ENCODE data around the gene P2RX5.

Gene P2RX5

DNA sequence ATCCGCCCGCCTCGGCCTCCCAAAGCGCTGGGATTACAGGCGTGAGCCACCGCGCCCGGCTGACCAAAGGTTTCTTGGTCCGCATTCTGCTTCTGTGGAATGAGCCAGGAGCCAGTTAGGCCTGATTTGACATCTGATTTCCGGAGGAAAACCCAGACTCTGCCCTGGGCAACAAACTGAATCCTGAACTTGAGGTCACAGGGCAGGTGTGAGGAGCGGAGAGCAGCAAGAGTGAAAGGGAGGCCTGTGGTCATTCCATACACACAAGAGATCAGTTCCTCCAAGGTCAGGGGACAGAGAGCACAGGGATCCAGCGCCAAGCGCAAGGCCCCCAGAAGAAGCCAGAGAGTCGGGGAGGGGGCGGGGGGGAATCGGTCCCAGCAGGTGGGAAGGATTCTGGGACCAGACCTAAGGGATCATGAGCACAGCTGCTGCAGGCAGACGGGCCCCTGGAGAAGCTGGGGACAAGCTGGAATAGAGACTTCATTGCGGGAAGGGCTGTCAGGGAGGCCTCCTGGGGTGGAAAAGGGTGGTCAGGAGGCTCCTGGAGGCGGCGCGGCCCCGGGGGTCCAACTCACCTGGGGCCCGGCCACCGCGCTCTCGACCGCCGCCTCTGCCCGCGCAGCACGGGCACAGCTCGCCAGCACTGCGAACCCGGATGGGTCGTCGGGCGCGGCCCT, 60.3 kb downstream of the P2RX5 start:
- peak; percentile 27 to 91 for DNase-seq (ENCODE audit: low read depth in 1 of 2, low spot score in 1 of 2)
- TF ChIP-seq JUND (IDR thresholded peaks at IDR 0.05; ENCODE audit: low read depth) = no peak
- in situ Hi-C loops (cut with HindIII; ENCODE audit: low pct_unique_long_range_greater_than_20kb, low sequenced_read_pairs) = no loop called here

DNA sequence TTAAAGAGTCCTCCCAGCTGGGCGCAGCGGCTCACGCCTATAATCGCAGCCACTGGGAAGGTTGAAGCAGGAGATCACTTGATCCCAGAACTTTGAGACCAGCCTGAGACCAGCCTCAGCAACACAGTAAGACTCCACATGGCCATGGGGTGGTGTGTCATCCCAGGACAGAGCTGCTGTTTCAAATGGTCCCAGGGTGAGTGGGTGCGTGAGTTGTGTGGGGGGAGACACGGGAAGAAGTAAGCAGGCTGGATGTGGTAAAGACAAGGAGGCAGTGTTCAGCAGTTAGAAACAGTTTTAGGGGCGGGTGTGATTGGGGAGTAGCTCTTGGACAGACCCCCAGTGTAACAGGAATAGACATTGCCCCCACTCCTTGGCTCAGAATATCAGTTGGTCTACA, 63.7 kb downstream of the P2RX5 start:
- no peak for DNase-seq (ENCODE audit: low read depth in 1 of 2, low spot score in 1 of 2)
- TF ChIP-seq JUND (IDR thresholded peaks at IDR 0.05; ENCODE audit: low read depth) = no peak
- in situ Hi-C loops (cut with HindIII; ENCODE audit: low pct_unique_long_range_greater_than_20kb, low sequenced_read_pairs) = no loop called here

- in situ Hi-C loops (cut with HindIII; ENCODE audit: low pct_unique_long_range_greater_than_20kb, low sequenced_read_pairs) = no loop called here
- no peak for TF ChIP-seq JUND (IDR thresholded peaks at IDR 0.05; ENCODE audit: low read depth)
- DNase-seq (ENCODE audit: low read depth in 1 of 2, low spot score in 1 of 2) = no peak
These were observed 65.2 kb downstream of the P2RX5 start for GRCh38 chr17:3630781-3631180.

GRCh38 chr17:3627769-3628167, 68.2 kb downstream of the P2RX5 start:
- in situ Hi-C loops (cut with HindIII; ENCODE audit: low pct_unique_long_range_greater_than_20kb, low sequenced_read_pairs) = no loop called here
- no peak for DNase-seq (ENCODE audit: low read depth in 1 of 2, low spot score in 1 of 2)
- no peak for TF ChIP-seq JUND (IDR thresholded peaks at IDR 0.05; ENCODE audit: low read depth)

DNA sequence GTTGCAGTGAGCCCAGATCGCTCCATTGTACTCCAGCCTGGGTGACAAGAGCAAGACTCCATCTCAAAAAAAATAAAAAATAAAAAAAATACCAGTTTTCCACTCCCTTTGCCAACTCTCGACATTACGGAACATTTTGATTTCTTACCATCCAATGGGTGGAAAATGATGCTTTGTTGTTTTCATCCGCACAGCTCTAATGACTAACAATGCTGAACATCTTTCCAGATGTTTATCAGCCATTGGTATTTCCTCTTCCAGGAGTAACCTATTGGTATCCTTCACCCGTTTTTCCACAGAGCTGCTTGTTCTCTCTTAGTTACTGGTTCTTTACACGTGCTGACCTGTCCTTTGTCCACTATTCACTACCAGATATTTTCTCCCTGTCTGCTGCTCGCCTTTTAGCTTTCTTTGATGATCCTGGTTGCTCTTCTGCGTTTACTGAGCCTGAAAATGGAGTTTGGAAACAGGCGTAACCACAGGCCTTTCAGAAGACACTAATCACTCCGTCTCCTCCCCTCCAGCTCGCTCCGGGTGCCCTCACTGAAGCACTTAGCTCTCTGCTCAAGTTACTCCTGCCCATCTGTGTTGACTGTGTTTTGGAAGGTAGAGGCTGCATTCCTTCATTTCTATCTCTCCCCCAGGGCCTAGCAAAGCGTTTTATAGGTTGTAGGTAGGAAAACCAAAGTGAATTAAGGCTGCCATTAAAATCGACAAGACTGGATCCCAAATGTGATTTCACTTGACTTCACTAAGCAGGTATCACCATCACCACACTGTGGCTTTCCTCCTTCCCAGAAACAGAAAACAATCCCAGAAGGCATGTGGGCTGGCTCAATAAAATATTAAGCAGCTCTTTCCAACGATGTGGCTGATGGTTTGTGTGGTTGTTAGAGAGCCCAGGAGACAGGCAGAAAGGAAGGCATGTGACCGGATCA, 68.9 kb downstream of the P2RX5 start:
- no peak for DNase-seq (ENCODE audit: low read depth in 1 of 2, low spot score in 1 of 2)
- in situ Hi-C loops (cut with HindIII; ENCODE audit: low pct_unique_long_range_greater_than_20kb, low sequenced_read_pairs) = no loop called here
- TF ChIP-seq JUND (IDR thresholded peaks at IDR 0.05; ENCODE audit: low read depth) = no peak

All from T47D (cell line).